Karpas-422 (cell line): ENCODE measurements around the gene PRR5L. TPM values are rescaled to one million over a fixed set of nuclear protein-coding genes. Genes with fewer than 3 reads are reported as not detected.

ENCODE experiments used
- DNase-seq: peaks from one replicate; pipeline ENCODE4 v3.0.0-alpha.2; 2015
- H2AFZ ChIP-seq: fragments of 200-600 bp; sonication (generic); 2 replicates; pipeline ENCODE4 v1.6.1; 2014; ENCODE audit warnings: antibody characterized with exemption, low read length, mixed read lengths
- H3K27ac ChIP-seq: fragments of 200-600 bp; sonication (generic); 2 replicates; pipeline ENCODE4 v1.5.1; 2014; ENCODE audit warnings: mild to moderate bottlenecking, low read length, moderate library complexity
- H3K27me3 ChIP-seq: fragments of 200-600 bp; sonication (generic); 2 replicates; pipeline ENCODE4 v1.6.1; 2014; ENCODE audit warnings: low read length, mixed read lengths
- H3K36me3 ChIP-seq: fragments of 200-600 bp; sonication (generic); 2 replicates; pipeline ENCODE4 v1.6.1; 2014; ENCODE audit warnings: low read length, mixed read lengths; ENCODE audit not compliant: insufficient read depth
- H3K4me1 ChIP-seq: fragments of 200-600 bp; sonication (generic); 2 replicates; pipeline ENCODE4 v1.6.1; 2014; ENCODE audit warnings: mild to moderate bottlenecking, low read length, mixed read lengths
- H3K4me2 ChIP-seq: fragments of 200-600 bp; sonication (generic); 2 replicates; pipeline ENCODE4 v1.6.1; 2014; ENCODE audit warnings: low read length, low read depth, mild to moderate bottlenecking; ENCODE audit not compliant: poor library complexity, severe bottlenecking
- H3K4me3 ChIP-seq: fragments of 200-600 bp; sonication (generic); 2 replicates; pipeline ENCODE4 v1.5.1; 2014; ENCODE audit warnings: mild to moderate bottlenecking, antibody characterized with exemption, low read length, mixed read lengths
- H3K79me2 ChIP-seq: fragments of 200-600 bp; sonication (generic); 2 replicates; pipeline ENCODE4 v1.6.1; 2014; ENCODE audit warnings: mild to moderate bottlenecking, low read length, mixed read lengths
- H3K9ac ChIP-seq: fragments of 200-600 bp; sonication (generic); 2 replicates; pipeline ENCODE4 v1.6.0; 2014; ENCODE audit warnings: low read length
- H3K9me2 ChIP-seq: fragments of 200-600 bp; sonication (generic), shearing (Covaris generic); replicated peaks from 2 replicates; pipeline ENCODE4 v1.6.0; 2014; ENCODE audit warnings: mild to moderate bottlenecking, low read length, moderate library complexity; ENCODE audit not compliant: insufficient read depth
- H3K9me3 ChIP-seq: fragments of 300-700, 200-600 bp; sonication (generic); 2 replicates; pipeline ENCODE4 v1.6.1; 2014; ENCODE audit warnings: low read length, mixed read lengths
- H4K20me1 ChIP-seq: fragments of 200-600 bp; sonication (generic); 2 replicates; pipeline ENCODE4 v1.6.1; 2014; ENCODE audit warnings: mild to moderate bottlenecking, antibody characterized with exemption, low read length, low read depth; ENCODE audit not compliant: insufficient read depth
- total RNA-seq: library from RNA; depleted of rRNA; stranded (reverse); fragments of >200 nt; shearing (Covaris generic); gene quantifications from 2 replicates; pipeline ENCODE4 v1.2.3, GENCODE V29; 2014; ENCODE audit warnings: low replicate concordance

PRR5L gene
- total RNA-seq, 1 experiment from 2014 or later = not detected

DNA sequence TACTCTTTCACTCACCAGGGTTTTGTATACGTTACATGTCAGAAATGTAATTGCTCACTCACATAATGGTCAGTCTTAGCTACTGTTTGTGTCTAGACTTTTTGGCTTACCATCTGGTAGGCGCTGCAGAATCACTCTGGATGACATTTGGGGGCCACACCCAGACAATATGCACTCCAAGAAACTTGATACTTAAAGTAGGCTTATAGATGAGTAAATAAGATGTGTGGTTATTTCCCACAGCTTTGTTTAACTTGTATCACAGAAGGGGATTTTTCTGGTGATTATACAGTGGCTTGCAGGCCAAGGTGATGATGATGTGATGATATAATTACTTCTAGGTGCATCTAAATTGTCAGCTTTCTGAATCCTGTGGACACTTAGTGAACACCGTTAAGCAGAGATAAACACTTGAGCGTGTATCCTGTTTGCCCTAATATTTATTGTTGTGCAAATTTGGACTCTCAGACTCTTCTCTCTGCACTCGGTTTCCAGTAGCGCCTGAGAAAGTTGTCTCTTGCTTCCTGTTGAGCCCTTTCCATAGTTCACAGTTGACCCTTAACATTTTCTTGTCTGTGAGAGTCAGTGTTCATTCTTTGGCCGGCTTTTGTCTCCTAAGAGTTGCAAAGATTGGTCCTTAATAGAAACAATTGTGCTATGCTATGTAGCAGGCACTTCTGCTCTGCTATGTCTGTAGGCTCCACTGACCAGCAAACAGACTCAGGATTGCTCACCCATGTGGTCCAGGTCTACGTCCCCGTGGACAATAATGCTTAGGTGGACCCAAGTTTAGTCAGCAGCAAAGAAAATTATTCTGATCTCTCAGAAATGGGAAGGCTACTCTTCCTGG, 89.3 kb downstream of the PRR5L start:
- H3K4me2 ChIP-seq = no peak overlapping the region
- no peak overlapping the region for H3K4me3 ChIP-seq
- H3K36me3 ChIP-seq = no peaks in the 10 kb centered on the region
- no peaks in the 10 kb centered on the region for H3K9me3 ChIP-seq
- H3K27me3 ChIP-seq = no peaks in the 10 kb centered on the region
- no peak overlapping the region for H3K9ac ChIP-seq
- H3K27ac ChIP-seq = no peak overlapping the region
- no peak for DNase-seq
- no peaks in the 10 kb centered on the region for H3K9me2 ChIP-seq
- H2AFZ ChIP-seq = no peak overlapping the region
- no peaks in the 10 kb centered on the region for H3K4me1 ChIP-seq
- no peaks in the 10 kb centered on the region for H4K20me1 ChIP-seq
- H3K79me2 ChIP-seq = no peaks in the 10 kb centered on the region

DNA sequence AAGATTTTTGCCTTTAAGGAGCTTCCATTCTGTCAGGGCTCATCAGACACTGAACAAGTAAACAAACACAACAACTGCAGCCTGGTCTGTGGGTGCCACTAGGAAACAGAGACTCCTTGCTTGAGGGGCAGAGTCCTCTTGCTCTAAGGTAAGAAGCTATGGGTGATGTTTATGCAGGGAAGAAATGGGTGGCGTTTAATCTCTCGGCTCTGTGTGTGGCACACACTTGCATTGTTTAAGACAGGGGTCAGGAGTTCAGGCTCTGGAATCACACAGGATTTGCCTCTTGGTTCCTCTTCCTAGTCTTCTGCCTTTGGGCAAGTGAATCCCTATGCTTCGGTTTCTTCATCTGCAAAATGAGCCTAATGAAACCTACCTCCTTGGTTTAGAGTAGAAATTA, 90.3 kb downstream of the PRR5L start:
- no peak overlapping the region for H3K4me2 ChIP-seq
- no peaks in the 10 kb centered on the region for H3K79me2 ChIP-seq
- no peak overlapping the region for H2AFZ ChIP-seq
- no peak overlapping the region for H3K4me3 ChIP-seq
- H3K27me3 ChIP-seq = no peaks in the 10 kb centered on the region
- no peaks in the 10 kb centered on the region for H4K20me1 ChIP-seq
- H3K9me2 ChIP-seq = no peaks in the 10 kb centered on the region
- H3K27ac ChIP-seq = no peak overlapping the region
- H3K36me3 ChIP-seq = no peaks in the 10 kb centered on the region
- no peak overlapping the region for H3K9ac ChIP-seq
- peaks cover 7% of the 10 kb centered on the region for H3K4me1 ChIP-seq
- no peak for DNase-seq
- no peaks in the 10 kb centered on the region for H3K9me3 ChIP-seq

DNA sequence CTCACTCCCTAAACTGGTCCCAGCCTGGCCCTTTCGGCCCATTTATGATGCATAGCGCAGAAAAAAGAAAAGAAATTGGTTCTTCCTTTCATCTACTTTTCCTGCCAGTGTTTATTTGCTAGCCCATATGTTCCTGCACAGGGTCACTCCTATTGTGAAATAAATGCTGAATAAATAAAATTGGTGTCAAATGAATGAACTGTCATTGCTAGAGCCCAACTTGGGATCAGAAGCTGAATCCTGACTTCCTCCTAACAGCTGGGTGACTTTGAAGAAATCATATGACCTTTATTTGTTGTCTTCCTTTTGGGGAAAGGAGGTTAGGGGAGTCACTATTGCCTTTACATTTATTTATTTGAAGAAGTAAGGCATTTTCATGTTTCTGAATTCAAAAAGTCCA, 92.0 kb downstream of the PRR5L start:
- Histone ChIP-seq H3K79me2 (no peaks in the 10 kb centered on the region), H3K27me3 (no peaks in the 10 kb centered on the region), H3K4me3 (no peak overlapping the region), H3K36me3 (no peaks in the 10 kb centered on the region), H3K9me2 (no peaks in the 10 kb centered on the region), H3K9ac (no peak overlapping the region), H3K4me1 (peaks cover 21% of the 10 kb centered on the region), H3K27ac (no peak overlapping the region), H3K4me2 (no peak overlapping the region), H2AFZ (no peak overlapping the region), H4K20me1 (no peaks in the 10 kb centered on the region), H3K9me3 (no peaks in the 10 kb centered on the region)
- DNase-seq = no peak

DNA sequence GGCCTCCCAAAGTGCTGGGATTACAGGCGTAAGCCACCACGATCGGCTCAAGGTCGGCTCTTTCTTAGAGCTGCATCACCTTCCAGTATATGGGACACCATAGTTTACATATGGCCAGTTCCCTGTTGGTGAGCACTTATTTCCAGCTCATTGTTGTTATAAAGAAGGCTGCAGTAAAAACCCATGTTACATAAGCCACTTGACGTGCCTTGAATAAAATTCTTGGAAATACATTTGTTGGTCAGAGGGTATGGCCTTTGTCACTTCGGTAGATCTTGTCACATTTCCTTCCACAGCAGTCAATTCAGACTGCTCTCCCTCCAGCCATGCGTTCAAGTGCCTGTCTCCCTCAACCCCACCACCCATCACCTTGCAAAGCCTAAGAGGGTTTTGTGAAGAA, 92.9 kb downstream of the PRR5L start:
- Histone ChIP-seq H3K9me2 (no peaks in the 10 kb centered on the region), H3K36me3 (no peaks in the 10 kb centered on the region), H3K9ac (no peak overlapping the region), H3K4me1 (peaks cover 21% of the 10 kb centered on the region), H3K27ac (no peak overlapping the region), H4K20me1 (no peaks in the 10 kb centered on the region), H3K4me3 (no peak overlapping the region), H3K27me3 (no peaks in the 10 kb centered on the region), H2AFZ (no peak overlapping the region), H3K9me3 (no peaks in the 10 kb centered on the region), H3K79me2 (no peaks in the 10 kb centered on the region), H3K4me2 (no peak overlapping the region)
- DNase-seq = no peak

DNA sequence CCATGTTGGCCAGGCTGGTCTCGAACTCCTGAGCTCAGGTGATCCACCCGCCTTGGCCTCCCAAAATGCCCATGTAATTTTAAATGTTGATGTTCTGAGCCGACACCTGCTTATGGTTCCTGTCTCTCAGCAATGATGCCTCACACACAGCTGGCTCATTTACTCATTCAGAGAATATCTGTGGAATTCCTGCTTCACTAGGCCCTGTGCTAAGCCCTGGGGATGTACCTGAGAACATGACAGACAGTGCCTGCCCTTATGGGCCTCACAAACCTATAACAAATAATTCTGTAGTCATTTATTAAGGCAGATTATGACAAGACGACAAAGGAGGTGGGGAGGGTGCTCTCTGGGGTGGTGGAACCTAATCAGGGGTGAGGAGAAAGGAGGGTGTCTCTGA, 93.7 kb downstream of the PRR5L start:
- Histone ChIP-seq H3K27me3 (no peaks in the 10 kb centered on the region), H2AFZ (no peak overlapping the region), H3K9ac (no peak overlapping the region), H3K79me2 (no peaks in the 10 kb centered on the region), H3K4me1 (peaks cover 21% of the 10 kb centered on the region), H3K9me2 (no peaks in the 10 kb centered on the region), H3K4me3 (no peak overlapping the region), H3K9me3 (no peaks in the 10 kb centered on the region), H3K4me2 (no peak overlapping the region), H3K36me3 (no peaks in the 10 kb centered on the region), H3K27ac (no peak overlapping the region), H4K20me1 (no peaks in the 10 kb centered on the region)
- no peak for DNase-seq

DNA sequence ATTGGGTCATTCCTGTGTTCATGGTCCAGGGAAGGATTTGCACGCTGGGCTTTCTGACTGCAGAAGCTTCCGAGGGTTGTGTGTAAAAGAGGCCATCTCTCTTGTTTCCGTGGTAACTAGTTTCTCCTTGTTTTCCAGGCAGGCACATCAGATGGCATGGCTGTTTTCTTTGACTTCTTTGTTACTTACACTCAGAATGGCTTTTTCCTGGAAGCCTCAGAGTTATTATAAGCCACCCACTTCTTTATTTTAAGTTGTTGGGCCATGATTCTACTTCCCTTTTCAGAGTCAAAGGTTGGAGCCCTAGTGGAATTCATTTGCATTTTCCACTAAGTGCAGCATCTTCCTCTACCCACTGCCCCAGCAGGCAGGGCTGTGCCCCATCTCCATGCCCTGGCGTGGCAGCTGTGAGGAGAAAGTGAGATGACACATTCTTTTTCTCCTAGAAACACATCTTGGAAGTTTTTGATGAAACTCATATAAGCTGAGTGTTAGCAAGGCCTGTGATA, 94.9 kb downstream of the PRR5L start:
- H3K36me3 ChIP-seq = no peaks in the 10 kb centered on the region
- H3K79me2 ChIP-seq = no peaks in the 10 kb centered on the region
- H3K4me2 ChIP-seq = no peak overlapping the region
- no peaks in the 10 kb centered on the region for H3K9me3 ChIP-seq
- H3K9ac ChIP-seq = no peak overlapping the region
- peaks cover 21% of the 10 kb centered on the region for H3K4me1 ChIP-seq
- peak; percentile 61 for DNase-seq
- H3K27me3 ChIP-seq = no peaks in the 10 kb centered on the region
- H3K9me2 ChIP-seq = no peaks in the 10 kb centered on the region
- H3K4me3 ChIP-seq = no peak overlapping the region
- no peak overlapping the region for H2AFZ ChIP-seq
- H3K27ac ChIP-seq = no peak overlapping the region
- no peaks in the 10 kb centered on the region for H4K20me1 ChIP-seq

DNA sequence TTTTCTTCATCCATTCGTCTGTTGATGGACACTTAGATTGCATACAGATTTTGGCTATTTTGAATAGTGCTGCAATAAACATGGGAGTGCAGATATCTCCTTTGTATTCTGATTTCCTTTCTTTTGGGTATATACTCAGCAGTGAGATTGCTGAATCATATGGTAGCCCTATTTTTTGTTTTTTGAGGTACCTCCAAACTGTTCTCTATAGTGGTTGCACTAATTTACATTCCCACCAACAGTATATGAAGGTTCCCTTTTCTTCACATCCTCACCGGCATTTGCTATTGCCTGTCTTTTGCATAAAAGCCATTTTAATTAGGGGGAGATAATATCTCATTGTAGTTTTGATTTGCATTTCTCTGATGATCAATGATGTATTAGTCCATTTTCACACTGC, 96.1 kb downstream of the PRR5L start:
- no peak overlapping the region for H2AFZ ChIP-seq
- no peak overlapping the region for H3K9ac ChIP-seq
- DNase-seq = peak; percentile 47
- H3K27ac ChIP-seq = no peak overlapping the region
- peak overlapping the region; percentile 11 for H3K4me2 ChIP-seq
- H3K27me3 ChIP-seq = no peaks in the 10 kb centered on the region
- no peaks in the 10 kb centered on the region for H4K20me1 ChIP-seq
- no peaks in the 10 kb centered on the region for H3K9me2 ChIP-seq
- no peak overlapping the region for H3K4me3 ChIP-seq
- H3K9me3 ChIP-seq = no peaks in the 10 kb centered on the region
- no peaks in the 10 kb centered on the region for H3K79me2 ChIP-seq
- H3K36me3 ChIP-seq = no peaks in the 10 kb centered on the region
- peaks cover 21% of the 10 kb centered on the region for H3K4me1 ChIP-seq

DNA sequence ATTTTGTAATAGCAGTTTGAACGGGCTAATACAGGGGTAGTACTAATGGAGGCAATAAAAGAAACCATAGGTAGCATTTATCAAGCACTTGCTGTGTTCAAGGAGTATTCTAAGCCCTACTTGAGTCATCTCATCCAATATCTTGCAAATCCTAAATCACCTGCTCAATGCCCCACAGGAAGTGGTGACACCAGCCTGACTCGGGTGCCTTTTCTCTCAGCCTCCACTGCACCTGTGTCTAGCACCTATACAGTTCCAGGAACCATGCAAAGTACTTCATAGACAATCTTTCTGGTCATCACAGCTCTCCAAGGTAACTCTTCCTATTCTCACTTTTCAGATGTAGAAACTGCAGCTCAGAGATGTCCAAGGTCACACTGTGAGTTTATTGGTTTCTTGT, 98.0 kb downstream of the PRR5L start:
- no peak overlapping the region for H3K4me3 ChIP-seq
- H3K9me3 ChIP-seq = no peaks in the 10 kb centered on the region
- H3K9ac ChIP-seq = no peak overlapping the region
- no peaks in the 10 kb centered on the region for H4K20me1 ChIP-seq
- H3K27me3 ChIP-seq = no peaks in the 10 kb centered on the region
- no peaks in the 10 kb centered on the region for H3K9me2 ChIP-seq
- no peak for DNase-seq
- no peaks in the 10 kb centered on the region for H3K79me2 ChIP-seq
- no peak overlapping the region for H2AFZ ChIP-seq
- no peaks in the 10 kb centered on the region for H3K36me3 ChIP-seq
- peaks cover 21% of the 10 kb centered on the region for H3K4me1 ChIP-seq
- no peak overlapping the region for H3K27ac ChIP-seq
- no peak overlapping the region for H3K4me2 ChIP-seq
